ENCODE data around the gene KANSL1L. TPM values are rescaled to one million over a fixed set of nuclear protein-coding genes. Genes with fewer than 3 reads are reported as not detected.

Gene KANSL1L
- total RNA-seq, 1 experiment from 2014 or later, result 5.7 TPM

DNA sequence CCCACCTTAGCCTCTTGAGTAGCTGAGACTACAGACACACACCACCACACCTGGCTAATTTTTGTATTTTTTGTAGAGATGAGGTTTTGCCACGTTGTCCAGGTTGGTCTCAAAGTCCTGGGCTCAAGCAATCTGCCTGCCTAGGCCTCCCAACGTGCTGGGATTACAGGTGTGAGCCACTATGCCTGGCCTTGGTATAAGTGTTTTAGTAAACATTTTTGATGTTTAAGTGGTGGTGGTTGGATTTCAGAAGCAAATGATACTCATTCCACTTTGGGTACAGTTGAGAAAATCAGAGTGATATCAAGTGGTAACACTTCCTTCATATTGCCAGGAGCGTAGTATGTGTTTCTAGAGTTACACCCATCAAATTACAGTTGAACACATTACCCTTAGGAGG lies 28.6 kb upstream of the KANSL1L start:
- Histone ChIP-seq H3K36me3 (ENCODE audit: control insufficient read depth, insufficient read depth, low read length) (no peaks in the 10 kb centered on the region), H3K4me1 (no peaks in the 10 kb centered on the region), H3K4me3 (ENCODE audit: low read depth, low read length) (no peak overlapping the region), H3K9me3 (no peaks in the 10 kb centered on the region), H3K27me3 (replicated peaks; ENCODE audit: control insufficient read depth, insufficient read depth, low read length) (peaks cover 1% of the 10 kb centered on the region; the same call in 1 of the 2 replicates)
- ChIA-PET POLR2A (no interaction called here), CTCF (interaction anchor here (1.3 kb wide), 1 partner anchor 222 kb away, joined by 4 read pairs; no protein-coding TSS in a partner anchor)
- Mint-ChIP-seq H3K9me3 (ENCODE audit: unreplicated experiment) (no peaks in the 10 kb centered on the region), H3K4me1 (ENCODE audit: low read depth, unreplicated experiment) (no peaks in the 10 kb centered on the region), H3K4me3 (ENCODE audit: unreplicated experiment) (no peak overlapping the region), H3K27me3 (ENCODE audit: insufficient read depth, unreplicated experiment) (peaks cover 5% of the 10 kb centered on the region), H3K27ac (ENCODE audit: unreplicated experiment) (no peak overlapping the region), H3K36me3 (ENCODE audit: insufficient read depth, unreplicated experiment) (no peaks in the 10 kb centered on the region)
- no TSS peak for BruUV-seq (replicated peaks)
- TF ChIP-seq, protein P1, sequence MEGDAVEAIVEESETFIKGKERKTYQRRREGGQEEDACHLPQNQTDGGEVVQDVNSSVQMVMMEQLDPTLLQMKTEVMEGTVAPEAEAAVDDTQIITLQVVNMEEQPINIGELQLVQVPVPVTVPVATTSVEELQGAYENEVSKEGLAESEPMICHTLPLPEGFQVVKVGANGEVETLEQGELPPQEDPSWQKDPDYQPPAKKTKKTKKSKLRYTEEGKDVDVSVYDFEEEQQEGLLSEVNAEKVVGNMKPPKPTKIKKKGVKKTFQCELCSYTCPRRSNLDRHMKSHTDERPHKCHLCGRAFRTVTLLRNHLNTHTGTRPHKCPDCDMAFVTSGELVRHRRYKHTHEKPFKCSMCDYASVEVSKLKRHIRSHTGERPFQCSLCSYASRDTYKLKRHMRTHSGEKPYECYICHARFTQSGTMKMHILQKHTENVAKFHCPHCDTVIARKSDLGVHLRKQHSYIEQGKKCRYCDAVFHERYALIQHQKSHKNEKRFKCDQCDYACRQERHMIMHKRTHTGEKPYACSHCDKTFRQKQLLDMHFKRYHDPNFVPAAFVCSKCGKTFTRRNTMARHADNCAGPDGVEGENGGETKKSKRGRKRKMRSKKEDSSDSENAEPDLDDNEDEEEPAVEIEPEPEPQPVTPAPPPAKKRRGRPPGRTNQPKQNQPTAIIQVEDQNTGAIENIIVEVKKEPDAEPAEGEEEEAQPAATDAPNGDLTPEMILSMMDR (IDR thresholded peaks at IDR 0.05; ENCODE audit: insufficient read depth in 1 of 2, low read depth in 1 of 2, low read length in 1 of 2, severe bottlenecking in 1 of 2, unreplicated experiment in 1 of 2), result no peak
- DNase-seq, result no peak
- intact Hi-C loops (cut with micrococcal nuclease; ENCODE audit: unreplicated experiment), result loop anchor here (1.0 to 10.0 kb wide), 3 partner anchors 223 to 868 kb away; no protein-coding TSS in a partner anchor

DNA sequence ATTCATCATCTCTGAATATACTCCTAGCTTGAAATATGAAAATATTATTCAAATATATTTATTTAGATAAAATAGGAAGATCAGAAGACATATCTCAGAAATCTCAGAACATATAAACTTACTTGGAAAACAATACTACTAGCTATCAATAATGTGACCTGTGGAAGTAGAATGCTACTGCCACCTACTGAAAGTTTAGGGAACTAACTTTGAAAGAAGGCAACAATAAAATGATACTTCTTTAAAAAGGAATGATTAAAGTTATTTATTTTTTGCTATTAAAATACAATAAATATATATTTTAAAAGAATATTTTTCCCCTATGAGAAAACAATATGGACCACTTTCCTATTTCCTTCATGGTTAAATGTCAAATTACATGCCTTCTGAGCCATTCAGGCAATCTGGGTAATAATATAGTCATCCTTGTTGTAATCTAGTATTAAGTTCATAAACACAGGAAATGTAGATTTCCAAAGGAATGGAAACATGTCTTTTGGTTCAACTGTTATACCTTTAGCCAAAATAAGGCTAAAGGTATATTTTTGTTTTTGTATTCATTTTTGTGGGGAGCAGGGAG lies 28.1 kb upstream of the KANSL1L start:
- ChIA-PET POLR2A (no interaction called here), CTCF (interaction anchor here (0.6 to 1.3 kb wide), 4 partner anchors 126 to 238 kb away, joined by 3 to 6 read pairs (median 5); no protein-coding TSS in a partner anchor)
- H3K9me3 ChIP-seq, result no peaks in the 10 kb centered on the region
- TF ChIP-seq, protein P1 (IDR thresholded peaks at IDR 0.05; ENCODE audit: insufficient read depth in 1 of 2, low read depth in 1 of 2, low read length in 1 of 2, severe bottlenecking in 1 of 2, unreplicated experiment in 1 of 2), result peak; percentile 61 to 72
- H3K27me3 ChIP-seq (replicated peaks; ENCODE audit: control insufficient read depth, insufficient read depth, low read length), result peaks cover 1% of the 10 kb centered on the region; the same call in 1 of the 2 replicates
- H3K27ac Mint-ChIP-seq (ENCODE audit: unreplicated experiment), result no peak overlapping the region
- intact Hi-C loops (cut with micrococcal nuclease; ENCODE audit: unreplicated experiment), result loop anchor here (1.0 to 10.0 kb wide), 3 partner anchors 222 to 867 kb away; no protein-coding TSS in a partner anchor
- H3K4me3 Mint-ChIP-seq (ENCODE audit: unreplicated experiment), result no peak overlapping the region
- H3K4me1 Mint-ChIP-seq (ENCODE audit: low read depth, unreplicated experiment), result no peaks in the 10 kb centered on the region
- H3K27me3 Mint-ChIP-seq (ENCODE audit: insufficient read depth, unreplicated experiment), result peaks cover 5% of the 10 kb centered on the region
- no peak overlapping the region for H3K4me3 ChIP-seq (ENCODE audit: low read depth, low read length)
- H3K9me3 Mint-ChIP-seq (ENCODE audit: unreplicated experiment), result no peaks in the 10 kb centered on the region
- peak in 1 of 2 experiments; percentile 19 for DNase-seq
- no peaks in the 10 kb centered on the region for H3K4me1 ChIP-seq
- BruUV-seq (replicated peaks), result no TSS peak
- H3K36me3 Mint-ChIP-seq (ENCODE audit: insufficient read depth, unreplicated experiment), result no peaks in the 10 kb centered on the region
- H3K36me3 ChIP-seq (ENCODE audit: control insufficient read depth, insufficient read depth, low read length), result no peaks in the 10 kb centered on the region

DNA sequence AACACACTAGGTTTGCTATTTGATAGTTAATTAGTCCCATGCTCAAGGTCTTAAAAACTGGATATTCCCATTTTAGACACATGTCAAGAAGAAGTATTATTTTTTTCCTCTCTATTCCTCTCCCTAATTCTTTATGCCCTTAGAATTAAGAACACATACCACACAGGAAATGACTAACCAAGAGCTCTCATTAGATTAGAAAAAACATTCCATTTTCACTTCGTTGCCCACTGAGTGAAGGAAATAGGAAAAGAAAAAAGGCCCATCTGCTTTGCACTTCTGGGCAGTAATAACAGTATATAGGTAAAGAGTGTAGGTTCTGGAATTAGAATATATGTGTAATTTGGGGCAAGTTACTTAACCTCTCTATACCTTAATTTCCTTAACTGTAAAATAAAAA lies 27.1 kb upstream of the KANSL1L start:
- Histone ChIP-seq H3K4me1 (no peaks in the 10 kb centered on the region), H3K9me3 (no peaks in the 10 kb centered on the region), H3K27me3 (replicated peaks; ENCODE audit: control insufficient read depth, insufficient read depth, low read length) (peaks cover 1% of the 10 kb centered on the region; the same call in 1 of the 2 replicates), H3K4me3 (ENCODE audit: low read depth, low read length) (no peak overlapping the region), H3K36me3 (ENCODE audit: control insufficient read depth, insufficient read depth, low read length) (no peaks in the 10 kb centered on the region)
- H3K27me3 Mint-ChIP-seq (ENCODE audit: insufficient read depth, unreplicated experiment), result peaks cover 5% of the 10 kb centered on the region
- BruUV-seq (replicated peaks), result no TSS peak
- TF ChIP-seq, protein P1 (IDR thresholded peaks at IDR 0.05; ENCODE audit: insufficient read depth in 1 of 2, low read depth in 1 of 2, low read length in 1 of 2, severe bottlenecking in 1 of 2, unreplicated experiment in 1 of 2), result no peak
- ChIA-PET CTCF (interaction anchor here (0.7 to 1.3 kb wide), 4 partner anchors 125 to 773 kb away, joined by 3 to 6 read pairs (median 5); no protein-coding TSS in a partner anchor), POLR2A (no interaction called here)
- no peaks in the 10 kb centered on the region for H3K36me3 Mint-ChIP-seq (ENCODE audit: insufficient read depth, unreplicated experiment)
- H3K9me3 Mint-ChIP-seq (ENCODE audit: unreplicated experiment), result no peaks in the 10 kb centered on the region
- H3K4me1 Mint-ChIP-seq (ENCODE audit: low read depth, unreplicated experiment), result no peaks in the 10 kb centered on the region
- intact Hi-C loops (cut with micrococcal nuclease; ENCODE audit: unreplicated experiment), result loop anchor here (5.0 to 10.0 kb wide), 2 partner anchors 604 to 866 kb away; no protein-coding TSS in a partner anchor
- no peak overlapping the region for H3K27ac Mint-ChIP-seq (ENCODE audit: unreplicated experiment)
- DNase-seq, result no peak
- no peak overlapping the region for H3K4me3 Mint-ChIP-seq (ENCODE audit: unreplicated experiment)
